Stimulated activated CD4-positive, alpha-beta T cell treated with anti-CD3 and anti-CD28 coated beads, Interleukin-12 subunit alpha, Interleukin-12 subunit beta, amount 100 ng/mL, for 48 hours (primary cell): Measurements from ENCODE around the gene PLTP.

Experiments used
- DNase-seq, 3 donors: peaks; one replicate each; pipeline ENCODE4 v3.0.0-alpha.2; 2020; ENCODE audit warnings: low read depth in 2 of 3, low spot score in 1 of 3

The PLTP gene

DNA sequence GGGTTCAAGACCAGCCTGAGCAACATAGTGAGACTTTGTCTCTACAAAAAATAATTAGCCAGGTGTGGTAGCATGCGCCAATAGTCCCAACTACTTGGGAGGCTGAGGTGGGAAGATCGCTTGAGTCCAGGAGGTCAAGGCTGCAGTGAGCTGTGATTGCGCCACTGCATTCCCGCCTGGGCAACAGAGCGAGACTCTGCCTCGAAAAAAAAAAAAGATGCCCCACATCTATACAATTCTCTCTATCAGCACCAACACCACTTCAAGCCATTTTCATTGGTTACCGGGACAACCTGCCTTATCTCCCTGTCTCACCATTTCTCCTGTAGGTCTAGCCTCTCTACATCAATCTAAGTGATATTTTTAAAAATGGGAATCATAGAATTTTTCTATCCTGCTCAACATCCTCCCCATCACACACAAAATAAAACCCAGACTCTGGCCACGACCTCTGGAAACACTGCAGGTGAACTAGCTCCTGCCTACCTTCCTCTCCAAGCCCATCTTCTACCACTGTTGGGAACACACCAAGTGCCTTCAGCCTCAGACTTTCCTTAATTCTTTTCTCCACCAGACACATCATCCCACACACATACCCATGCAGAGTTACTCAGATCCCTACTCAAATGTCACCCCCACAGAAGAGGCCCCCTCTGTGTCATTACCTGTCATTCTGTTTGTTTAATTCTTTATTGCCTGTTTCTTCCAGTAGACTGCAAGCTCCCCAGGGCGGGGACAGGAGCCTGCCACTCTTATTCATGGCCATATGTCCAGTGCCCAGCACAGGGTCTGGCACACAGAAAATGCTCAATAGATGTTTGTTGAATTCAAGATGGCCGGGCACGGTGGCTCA lies 9.6 kb upstream of the PLTP start:
- DNase-seq = no peak

DNA sequence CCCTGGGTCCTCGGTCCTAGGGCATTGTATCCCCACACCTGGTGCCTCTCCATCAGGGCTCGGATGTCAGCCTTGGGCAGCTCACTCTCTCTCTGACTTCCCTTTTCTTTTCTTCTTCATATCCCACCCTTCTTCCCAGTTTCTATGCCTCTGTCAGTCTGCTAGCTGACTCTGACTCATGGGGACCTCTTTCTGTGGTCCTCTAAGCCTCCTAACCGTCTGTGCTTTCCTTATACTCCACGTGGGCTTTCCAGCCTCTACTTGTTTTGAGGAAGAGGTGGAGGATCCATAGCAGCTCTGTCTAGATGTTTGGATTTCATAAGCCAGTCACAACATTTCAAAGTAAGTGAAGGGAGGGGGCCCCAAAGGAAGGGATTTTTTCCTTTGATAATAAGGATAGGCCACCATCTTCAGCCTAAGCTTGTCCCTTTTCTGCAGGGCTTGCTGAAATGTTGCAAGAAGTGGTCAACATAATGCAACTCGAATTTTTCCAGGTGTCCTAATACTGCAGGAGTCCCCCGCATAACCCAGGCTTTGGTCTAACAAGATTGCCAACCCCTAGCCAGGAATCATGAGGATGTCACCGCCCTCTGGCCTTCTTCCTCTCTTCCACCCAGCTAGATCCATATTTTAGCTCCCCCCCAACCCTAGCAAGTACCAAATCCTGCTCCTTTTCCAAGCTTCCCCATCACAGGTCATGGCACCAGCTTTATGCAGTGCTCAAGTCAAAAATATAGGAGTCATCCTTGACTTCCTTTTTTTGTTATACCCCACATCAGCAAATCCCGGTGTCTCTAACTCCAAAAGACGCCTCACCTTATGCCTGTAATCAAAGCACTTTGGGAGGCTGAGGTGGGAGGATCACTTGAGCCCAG lies 8.7 kb upstream of the PLTP start:
- no peak for DNase-seq

DNA sequence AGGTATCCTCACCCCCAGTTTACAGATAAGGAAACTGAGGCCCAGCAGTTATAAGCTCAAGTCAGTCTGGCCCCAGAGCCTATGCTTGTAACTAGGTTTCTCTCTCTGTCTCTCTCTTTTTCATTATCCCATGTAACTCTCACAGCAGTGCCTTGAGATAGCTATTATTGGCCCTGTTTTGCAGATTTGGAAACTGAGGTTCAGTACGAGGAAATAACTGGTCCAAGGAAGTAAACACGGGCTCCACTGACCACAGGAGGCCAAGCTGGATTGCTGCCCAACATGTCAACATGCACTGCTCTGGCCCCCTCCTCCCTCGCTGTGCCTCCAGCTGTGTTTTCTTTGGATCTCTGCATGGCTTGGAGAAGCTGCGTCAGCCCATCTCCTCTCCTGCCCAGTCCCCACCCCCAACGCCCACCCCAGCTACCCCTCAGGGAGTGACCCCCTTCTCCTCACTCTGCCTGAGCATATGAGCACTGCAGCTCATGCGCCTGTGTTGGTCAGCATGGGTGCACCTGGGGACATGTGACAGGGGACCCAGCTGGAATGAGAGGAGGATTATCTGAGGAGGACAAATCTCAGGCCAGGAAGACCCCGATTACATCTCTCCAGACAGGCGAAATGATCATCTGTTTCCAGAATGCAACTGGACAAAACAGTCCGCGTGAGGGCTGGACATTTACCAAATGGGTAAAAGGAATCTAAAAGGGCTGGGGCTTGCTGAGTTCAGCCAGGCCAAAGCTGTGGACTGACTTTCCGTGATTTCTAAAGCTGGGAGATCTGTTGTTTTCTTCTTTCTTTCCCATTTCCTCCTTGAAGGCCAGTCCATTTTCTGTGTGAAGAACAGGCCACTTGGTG lies 7.8 kb upstream of the PLTP start:
- DNase-seq = no peak

DNA sequence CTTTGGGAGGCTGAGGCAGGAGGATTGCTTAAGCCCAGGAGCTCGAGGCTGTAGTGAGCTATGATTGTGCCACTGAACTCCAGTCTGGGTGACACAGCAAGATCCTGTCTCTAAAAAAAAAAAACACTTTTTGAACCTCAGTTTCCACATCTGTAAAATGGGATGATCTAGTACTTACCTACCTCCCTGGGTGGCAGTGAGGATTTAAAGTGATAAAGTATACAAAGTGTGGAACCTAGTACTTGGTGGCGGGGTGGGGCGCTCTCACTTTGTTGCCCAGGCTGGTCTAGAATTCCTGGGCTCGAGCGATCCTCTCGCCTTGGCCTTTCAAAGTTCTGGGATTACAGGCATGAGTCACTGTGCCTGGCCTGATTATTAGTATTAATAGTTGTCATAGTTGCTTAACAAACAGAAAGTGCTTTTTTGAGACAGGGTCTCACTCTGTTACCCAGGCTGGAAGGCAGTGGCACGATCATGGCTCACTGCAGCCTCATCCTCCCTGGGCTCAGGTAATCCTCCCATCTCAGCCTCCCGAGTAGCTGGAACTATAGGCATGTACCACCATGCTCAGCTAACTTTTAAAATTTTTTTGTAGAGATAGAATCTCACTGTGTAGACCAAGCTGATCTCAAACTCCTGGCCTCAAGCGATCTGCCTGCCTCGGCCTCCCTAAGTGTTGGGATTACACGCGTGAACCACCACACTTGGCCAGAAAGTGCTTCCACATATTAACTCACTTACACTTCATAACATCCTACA lies 7.0 kb upstream of the PLTP start:
- DNase-seq = no peak

DNA sequence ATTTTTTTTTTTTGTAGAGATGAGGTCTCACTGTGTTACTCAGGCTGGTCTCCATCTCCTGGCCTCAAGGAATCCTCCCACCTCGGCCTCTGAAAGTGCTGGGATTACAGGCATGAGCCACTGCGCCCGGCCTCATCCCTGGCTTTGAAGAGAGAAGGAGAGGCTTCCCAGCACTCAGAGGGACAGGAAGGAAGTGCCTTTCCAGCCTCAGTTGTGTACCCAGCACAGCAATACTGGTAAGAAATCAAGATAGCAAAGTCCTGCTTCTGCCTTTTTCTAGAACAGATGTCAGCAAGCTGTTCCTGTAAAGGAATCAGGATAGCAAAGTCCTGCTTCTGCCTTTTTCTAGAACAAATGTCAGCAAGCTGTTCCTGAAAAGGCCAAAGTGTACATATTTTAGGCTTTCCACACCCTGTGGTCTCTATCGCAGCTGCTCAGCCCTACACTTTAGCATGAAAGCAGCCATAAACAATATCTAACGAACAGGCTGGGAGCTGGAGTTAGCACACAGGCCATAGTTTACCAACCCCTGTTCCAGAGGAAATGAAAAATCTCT lies 6.3 kb upstream of the PLTP start:
- DNase-seq = no peak

DNA sequence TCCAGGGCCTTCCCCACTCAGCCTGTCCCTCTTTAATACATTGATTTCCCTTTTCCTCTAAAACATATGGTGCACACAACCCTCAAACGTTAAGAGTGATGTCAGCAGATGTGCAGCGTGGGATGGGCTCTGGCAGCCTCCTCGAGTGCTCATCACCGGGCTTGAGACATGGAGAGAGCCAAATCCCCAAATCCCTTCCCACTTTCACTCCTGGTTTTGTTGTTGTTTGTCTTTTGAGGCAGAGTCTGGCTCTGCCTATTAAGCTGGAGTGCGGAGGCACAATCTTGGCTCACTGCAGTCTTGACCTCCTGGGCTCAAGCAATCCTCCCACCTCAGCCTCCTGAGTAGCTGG lies 5.8 kb upstream of the PLTP start:
- no peak for DNase-seq

DNA sequence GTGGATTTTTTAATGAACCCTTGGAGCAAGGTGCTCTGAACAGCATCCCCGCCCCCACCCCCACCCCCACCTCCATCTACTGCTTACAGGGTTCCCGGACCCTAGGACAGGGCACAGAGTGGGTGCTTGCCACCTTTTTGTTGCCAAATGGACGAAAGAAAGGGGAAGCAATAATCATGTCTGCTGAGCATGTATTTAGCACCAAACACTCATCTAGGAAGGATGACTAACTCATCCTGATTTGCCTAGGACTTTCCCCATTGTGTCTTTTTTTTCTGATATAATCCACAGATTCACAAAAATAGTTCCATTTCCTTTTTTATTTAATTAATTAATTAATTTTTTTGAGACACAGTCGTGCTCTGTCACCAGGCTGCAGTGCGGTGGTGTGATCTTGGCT lies 1.2 kb upstream of the PLTP start:
- DNase-seq = no peak

DNA sequence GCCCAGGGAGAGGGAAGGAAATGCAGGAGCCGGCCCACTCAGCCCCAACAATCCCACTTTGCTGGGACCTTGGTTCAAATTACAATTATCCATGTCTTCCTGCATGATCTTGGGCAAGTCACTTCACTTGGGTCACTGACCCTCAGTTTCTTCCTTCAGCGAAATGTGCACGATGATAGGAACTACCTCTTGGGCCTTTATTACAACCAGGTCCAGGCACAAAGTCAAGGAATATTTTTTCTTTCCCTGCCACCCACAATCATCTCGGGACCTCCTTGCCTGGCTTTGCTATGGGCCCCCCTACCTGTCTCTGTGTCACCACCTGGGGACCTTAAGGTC lies 358 bp upstream of the PLTP start:
- no peak for DNase-seq

DNA sequence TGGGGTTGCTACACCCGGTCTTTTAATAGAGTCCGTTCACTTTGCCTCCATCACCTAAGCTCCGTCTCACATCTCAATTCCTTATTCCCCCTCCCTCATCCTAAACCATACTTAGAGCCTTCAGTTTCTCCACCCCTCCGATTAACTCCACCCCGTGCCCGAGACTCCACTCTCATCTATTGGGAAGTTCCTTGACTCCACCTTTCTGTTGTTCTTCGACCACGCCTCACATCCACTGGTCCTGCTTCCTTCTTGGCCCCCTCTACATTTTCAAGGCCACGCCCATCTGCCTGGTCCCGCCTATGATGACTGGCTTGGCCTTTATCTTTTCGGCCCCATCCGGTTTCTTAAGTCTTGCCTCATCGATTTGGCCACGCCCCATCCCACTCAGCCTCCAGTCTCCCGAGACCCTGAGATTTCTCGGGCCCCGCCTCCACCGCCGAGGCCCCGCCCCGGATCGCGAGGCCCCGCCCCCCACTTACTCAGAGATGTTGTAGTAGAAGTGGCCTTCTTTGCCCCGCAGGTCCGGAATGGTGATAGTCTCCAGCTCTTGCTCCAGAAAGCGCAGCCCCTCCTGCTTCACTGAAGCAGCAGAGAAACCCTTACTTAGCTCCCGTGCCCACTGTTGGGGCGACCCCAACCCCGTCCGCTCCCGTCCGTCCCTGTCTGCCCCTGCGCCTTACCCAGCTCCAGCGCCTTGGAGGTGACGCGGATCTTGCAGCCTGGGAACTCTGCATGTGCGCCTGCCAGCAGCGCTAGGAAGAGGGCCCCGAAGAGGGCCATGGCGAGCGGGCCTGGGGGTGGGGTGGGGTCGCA lies 1.1 kb downstream of the PLTP start:
- peak; percentile 90 to 100 (median 98) for DNase-seq

DNA sequence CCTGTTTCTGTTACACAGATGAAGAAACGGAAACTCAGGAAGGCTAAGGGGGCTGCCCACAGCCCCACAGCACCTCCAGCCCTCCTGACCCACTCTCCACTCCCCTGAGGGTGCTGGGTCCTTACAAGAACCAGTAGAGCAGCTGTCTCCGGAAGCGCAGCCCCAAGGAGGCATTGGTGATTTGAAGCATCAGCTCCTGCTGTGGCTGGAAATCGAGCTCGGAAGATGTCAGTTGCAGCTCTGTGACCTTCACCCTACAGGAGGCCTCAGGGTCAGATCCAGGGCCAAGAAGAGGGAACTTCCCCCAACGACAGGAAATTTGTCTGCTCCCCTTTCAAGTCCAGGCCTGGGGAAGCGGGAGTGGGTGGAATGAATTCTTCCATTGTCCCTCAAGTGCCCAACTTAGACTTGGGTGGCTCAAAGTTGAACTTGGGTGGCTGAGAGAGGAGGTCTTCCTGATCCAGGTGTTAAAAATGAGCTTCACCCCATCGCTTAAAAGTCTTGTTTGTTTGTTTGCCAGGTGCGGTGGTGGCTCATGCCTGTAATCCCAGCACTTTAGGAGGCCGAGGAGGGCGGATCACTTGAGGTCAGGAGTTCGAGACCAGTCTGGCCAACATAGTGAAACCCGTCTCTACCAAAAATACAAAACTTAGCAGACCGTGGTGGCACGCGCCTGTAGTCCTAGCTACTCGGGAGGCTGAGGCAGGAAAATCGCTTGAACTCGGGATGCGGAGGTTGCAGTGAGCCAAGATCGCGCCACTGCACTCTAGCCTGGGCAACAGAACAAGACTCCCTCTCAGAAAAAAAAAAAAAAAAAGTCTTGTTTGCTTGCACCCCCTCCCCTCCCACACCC lies 1.9 kb downstream of the PLTP start:
- no peak for DNase-seq

DNA sequence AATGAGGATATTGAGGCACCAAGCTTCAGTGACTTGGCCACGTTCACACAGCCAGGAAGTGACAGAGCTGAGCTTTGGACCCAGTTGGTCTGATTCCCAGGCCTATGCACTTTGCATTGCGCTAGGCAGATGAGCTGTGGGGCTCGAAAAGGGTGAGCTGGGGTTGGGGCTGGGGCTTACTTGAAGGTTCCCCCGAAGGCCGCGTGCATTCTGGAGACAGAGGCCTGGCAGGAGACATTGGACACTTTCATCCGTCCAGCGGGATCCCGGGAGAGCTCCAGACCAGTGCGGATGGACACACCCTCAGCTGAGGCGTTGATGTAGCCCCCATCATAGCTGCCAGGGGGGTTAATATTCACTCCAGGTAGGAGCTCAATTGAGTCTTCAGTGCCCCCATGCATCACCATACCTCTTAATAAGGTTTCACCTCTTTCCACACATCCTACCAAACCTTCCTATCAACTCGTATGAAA lies 2.6 kb downstream of the PLTP start:
- no peak for DNase-seq

DNA sequence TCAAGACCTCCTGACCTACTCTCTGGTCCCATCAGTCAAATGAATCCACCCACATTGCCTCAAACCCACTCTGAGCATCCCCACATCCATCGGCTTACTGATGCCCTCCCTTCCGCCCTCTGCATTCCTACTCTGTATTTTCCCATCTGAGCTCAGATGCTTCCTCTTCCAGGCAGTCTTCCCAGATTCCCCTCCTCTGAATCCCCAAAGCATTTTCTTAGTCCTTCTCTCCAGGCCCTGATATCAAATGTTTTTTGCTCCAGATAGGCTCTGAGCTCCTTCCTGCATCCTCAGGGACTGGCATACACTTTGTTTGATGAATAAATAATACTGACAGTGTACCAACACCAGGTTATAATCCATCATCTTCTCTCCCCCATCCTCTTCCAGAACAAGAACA lies 3.9 kb downstream of the PLTP start:
- no peak for DNase-seq

DNA sequence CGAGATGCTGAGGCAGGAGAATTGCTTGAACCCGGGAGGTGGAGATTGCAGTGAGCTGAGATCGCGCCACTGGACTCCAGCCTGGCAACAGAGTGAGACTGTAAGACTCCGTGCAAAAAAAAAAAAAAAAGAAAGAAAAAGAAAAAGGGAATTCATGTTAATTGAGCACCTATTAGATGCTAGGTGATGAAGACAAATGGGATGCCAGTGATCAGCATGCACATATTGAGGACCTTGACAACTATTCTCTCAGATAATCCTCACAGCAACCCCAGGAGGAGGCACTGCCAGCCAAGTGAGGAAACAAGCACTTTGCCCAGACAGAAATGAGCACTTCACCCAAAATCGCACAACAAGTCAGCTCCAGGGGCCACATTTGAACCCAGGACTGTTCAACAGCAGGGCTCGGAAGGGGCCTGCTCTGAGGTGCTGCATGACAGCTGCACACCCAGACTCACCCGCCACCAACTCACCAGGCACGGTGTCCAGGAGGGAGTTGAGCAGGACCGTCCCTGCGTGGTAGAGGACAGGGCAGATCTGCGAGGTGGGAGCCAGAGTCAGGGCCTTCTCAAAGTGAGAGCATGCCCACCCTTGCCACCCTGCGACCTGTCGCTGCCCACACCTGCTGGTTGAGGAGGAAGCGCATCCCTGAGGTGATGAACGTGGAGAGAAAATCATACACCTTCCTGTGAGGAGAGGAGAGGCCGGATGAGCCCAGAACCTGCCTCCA lies 4.6 kb downstream of the PLTP start:
- DNase-seq = no peak

DNA sequence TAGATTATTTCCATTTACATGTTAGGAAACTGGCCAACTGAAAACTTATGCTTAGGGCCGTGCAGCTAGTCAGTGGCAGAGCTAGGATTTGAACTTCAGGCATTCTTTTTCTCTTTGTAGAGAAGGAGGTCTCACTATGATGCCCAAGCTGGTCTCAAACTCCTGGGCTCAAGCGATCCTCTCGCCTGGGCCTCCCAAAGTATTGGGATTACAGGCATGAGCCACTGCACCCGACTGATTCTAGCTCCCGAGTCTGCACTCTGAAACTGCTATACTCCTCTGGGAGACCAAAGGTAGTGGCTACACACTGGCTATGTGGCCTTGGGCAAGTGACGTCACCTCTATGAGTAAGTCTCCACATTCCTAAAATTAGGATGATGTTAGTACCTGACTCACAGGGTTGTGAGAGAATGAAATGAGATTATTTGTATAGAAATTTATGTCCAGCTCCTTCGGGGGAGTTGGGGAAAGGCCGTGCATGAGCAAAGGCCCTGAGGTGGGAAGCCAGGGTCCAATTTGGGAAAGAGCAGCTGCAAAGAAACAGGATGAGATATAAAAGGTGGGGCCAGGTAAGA lies 6.4 kb downstream of the PLTP start:
- DNase-seq = no peak

DNA sequence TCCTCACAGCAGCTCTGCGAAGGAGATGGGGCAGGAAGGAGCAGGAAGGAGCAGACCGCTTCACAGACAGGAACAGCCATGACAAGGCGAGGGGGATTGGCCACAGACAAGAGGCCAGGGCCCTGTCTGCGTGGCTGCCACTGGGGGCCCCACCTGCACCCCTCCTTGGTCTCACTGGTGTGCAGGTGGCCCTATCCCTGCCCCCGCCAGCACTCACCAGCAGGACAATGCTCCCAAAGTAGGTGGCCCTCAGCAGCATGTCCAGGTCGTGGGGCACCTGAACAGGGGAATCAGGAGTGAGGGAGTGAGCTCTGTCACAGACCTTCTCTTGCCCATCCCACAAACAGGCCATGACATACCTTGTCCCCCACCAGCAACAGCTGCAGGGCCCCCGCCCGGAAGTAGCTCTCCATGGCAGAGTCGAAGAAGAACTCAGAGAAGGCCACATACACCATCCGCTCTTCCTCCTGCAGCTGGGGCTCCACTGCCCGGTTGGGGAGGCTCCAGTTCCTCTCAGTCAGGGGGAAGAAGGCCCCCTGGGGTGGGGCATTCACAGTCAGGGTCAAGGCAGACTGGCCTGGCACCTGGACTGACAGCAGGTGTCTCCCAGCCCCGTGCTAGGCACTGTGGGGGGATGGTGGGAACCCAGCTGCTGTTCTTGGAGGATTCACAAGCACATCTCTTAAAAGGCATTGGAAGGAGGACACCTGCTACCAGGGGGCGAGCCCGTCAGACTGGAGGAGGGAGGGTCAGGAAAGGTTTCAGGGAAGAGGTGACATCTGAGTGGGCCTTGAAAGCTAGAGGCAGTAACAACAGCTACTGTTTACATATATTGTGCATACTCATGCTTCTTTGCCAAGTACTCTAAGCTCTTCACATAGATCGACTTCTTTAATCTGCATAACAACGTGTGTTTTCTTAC lies 7.1 kb downstream of the PLTP start:
- DNase-seq = no peak

DNA sequence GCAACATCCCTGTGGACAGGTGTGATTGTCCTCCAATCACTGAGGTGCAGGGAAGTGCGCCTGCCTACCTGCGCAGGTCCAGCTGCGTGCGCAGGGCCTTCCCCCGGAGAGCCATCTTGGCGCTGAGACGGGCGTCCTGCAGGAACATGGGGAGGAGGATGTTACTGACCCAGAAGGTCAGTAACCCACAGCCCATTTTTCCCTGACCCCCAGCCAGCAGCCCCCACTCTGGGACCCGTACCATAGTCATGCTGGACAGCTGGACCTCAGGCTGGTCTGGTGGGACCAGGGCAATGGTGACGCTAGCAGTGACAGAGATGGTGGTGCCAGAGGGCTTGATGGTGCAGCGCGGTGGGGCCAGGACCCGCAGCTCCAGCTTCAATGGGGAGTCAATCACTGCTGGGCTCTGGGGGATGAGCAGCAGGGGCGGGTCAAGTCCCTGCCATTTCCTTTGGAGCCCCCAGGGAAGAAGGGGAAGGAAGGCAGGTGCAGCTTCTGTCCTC lies 9.7 kb downstream of the PLTP start:
- no peak for DNase-seq
